Measurements from ENCODE around the gene VENTX.

- TF ChIP-seq EZH2 (IDR thresholded peaks at IDR 0.05) (no peak), POLR2AphosphoS5 (IDR thresholded peaks at IDR 0.05; ENCODE audit: borderline replicate concordance, low read depth, low read length) (no peak)
Measured at GRCh38 chr10:133207627-133208026, 30.0 kb upstream of the VENTX start.

All from SK-N-MC (cell line).